PC-9 (cell line): Measurements from ENCODE around the gene MYO18A. TPM values are rescaled to one million over a fixed set of nuclear protein-coding genes. Genes with fewer than 3 reads are reported as not detected.

Source experiments
- BruUV-seq: library from RNA; stranded (reverse); fragments of 400-500 nt; replicated peaks from 2 replicates; lab custom pipeline; 2021; lab: Mats Ljungman, UMichigan
- CTCF ChIA-PET: fragments of 300-600 bp; sonication (Branson Sonifier 250); formaldehyde crosslinking; loops from one replicate; lab custom pipeline; 2022; ENCODE audit warnings: antibody characterized with exemption; lab: Charles Lee
- POLR2A ChIA-PET: fragments of 300-600 bp; sonication (Branson Sonifier 250); formaldehyde crosslinking; loops from one replicate; lab custom pipeline; 2022; ENCODE audit warnings: antibody characterized with exemption; ENCODE audit not compliant: unreplicated experiment; lab: Charles Lee
- DNase-seq, 2 experiments: peaks; one replicate each; pipeline versions ENCODE4 v3.0.0 to v3.0.0-alpha.2; 2015 to 2022; ENCODE audit warnings: mixed read lengths in 1 of 2
- H2AFZ ChIP-seq: fragments of 200-600 bp; sonication (generic); 2 replicates; pipeline ENCODE4 v1.8.1; 2017; ENCODE audit warnings: antibody characterized with exemption
- H3F3A ChIP-seq: fragments of 200-600 bp; sonication (generic); 2 replicates; pipeline ENCODE4 v1.8.1; 2017; ENCODE audit warnings: antibody characterized with exemption, mild to moderate bottlenecking, low read depth; ENCODE audit not compliant: insufficient read depth
- H3K27ac ChIP-seq: fragments of 200-600 bp; sonication (generic); 2 replicates; pipeline ENCODE4 v1.6.1; 2016; ENCODE audit warnings: mixed run types
- H3K27me3 ChIP-seq: fragments of 200-600 bp; sonication (generic); 2 replicates; pipeline ENCODE4 v1.6.1; 2016; ENCODE audit warnings: low read depth, mixed run types; ENCODE audit not compliant: insufficient read depth
- H3K36me3 ChIP-seq: fragments of 200-600 bp; sonication (generic); 2 replicates; pipeline ENCODE4 v1.6.1; 2016; ENCODE audit warnings: low read depth, mixed run types
- H3K4me1 ChIP-seq: fragments of 200-600 bp; sonication (generic); replicated peaks from 2 replicates; pipeline ENCODE4 v1.6.1; 2016; ENCODE audit warnings: mixed run types; ENCODE audit not compliant: insufficient read depth
- H3K4me2 ChIP-seq: fragments of 200-600 bp; sonication (generic); 2 replicates; pipeline ENCODE4 v1.6.1; 2017; ENCODE audit warnings: mixed run types
- H3K4me3 ChIP-seq: fragments of 200-600 bp; sonication (generic); 2 replicates; pipeline ENCODE4 v1.6.1; 2016; ENCODE audit warnings: mixed run types
- H3K79me2 ChIP-seq: fragments of 200-600 bp; sonication (generic); 2 replicates; pipeline ENCODE4 v1.6.1; 2017; ENCODE audit warnings: low read depth, mixed run types
- H3K9me2 ChIP-seq: fragments of 200-600 bp; sonication (generic); 2 replicates; pipeline ENCODE4 v1.8.1; 2017; ENCODE audit warnings: mild to moderate bottlenecking; ENCODE audit not compliant: insufficient read depth
- H3K9me3 ChIP-seq: fragments of 200-600 bp; sonication (generic); 2 replicates; pipeline ENCODE4 v1.8.1; 2016; ENCODE audit warnings: low read depth; ENCODE audit not compliant: insufficient read depth
- H4K20me1 ChIP-seq: fragments of 200-600 bp; sonication (generic); 2 replicates; pipeline ENCODE4 v1.8.1; 2017; ENCODE audit not compliant: insufficient read depth
- CTCF ChIP-seq: fragments of 200-600 bp; sonication (generic); conservative IDR thresholded peaks from 2 replicates; pipeline ENCODE4 v1.6.1; 2017; ENCODE audit warnings: mixed run types, antibody characterized with exemption, mild to moderate bottlenecking, moderate library complexity
- EZH2 ChIP-seq: fragments of 200-600 bp; sonication (generic); IDR thresholded peaks from 2 replicates; pipeline ENCODE4 v1.8.0; 2017; ENCODE audit warnings: antibody characterized with exemption, low read depth
- intact Hi-C: fragments of 100-400 bp; cut with micrococcal nuclease; formaldehyde crosslinking; loops from one replicate; pipeline ENCODE4 v1.10.0; 2022; ENCODE audit not compliant: unreplicated experiment
- total RNA-seq: library from RNA; stranded (reverse); gene quantifications from 2 replicates; pipeline ENCODE4 v1.2.3, GENCODE V29; 2021

The MYO18A gene
- total RNA-seq, 1 experiment from 2014 or later = 150 TPM

GRCh38 chr17:29048440-29049368 is 131.5 kb downstream of the MYO18A start:
- no peaks in the 10 kb centered on the region for H3K36me3 ChIP-seq
- intact Hi-C loops = no loop called here
- no peaks in the 10 kb centered on the region for H3K9me2 ChIP-seq
- H3K4me1 ChIP-seq = no peaks in the 10 kb centered on the region
- H3K27me3 ChIP-seq = peaks cover 11% of the 10 kb centered on the region; the same call in 1 of the 2 replicates
- no peak overlapping the region for H2AFZ ChIP-seq
- TF ChIP-seq EZH2 (no peak), CTCF (no peak)
- CTCF ChIA-PET = interaction anchor here (0.9 kb wide), 1 partner anchor 69 kb away, joined by 3 read pairs; no protein-coding TSS in a partner anchor
- H3F3A ChIP-seq = no peaks in the 10 kb centered on the region
- H3K9me3 ChIP-seq = no peaks in the 10 kb centered on the region
- no peak for DNase-seq
- BruUV-seq = no TSS peak
- no peak overlapping the region for H3K4me2 ChIP-seq
- no peaks in the 10 kb centered on the region for H3K79me2 ChIP-seq
- H3K4me3 ChIP-seq = no peak overlapping the region
- POLR2A ChIA-PET = interaction anchor here (0.7 kb wide), 1 partner anchor 500 kb away, joined by 3 read pairs; no protein-coding TSS in a partner anchor
- no peak overlapping the region for H3K27ac ChIP-seq
- H4K20me1 ChIP-seq = no peaks in the 10 kb centered on the region

GRCh38 chr17:29046473-29046839 is 133.7 kb downstream of the MYO18A start:
- no peaks in the 10 kb centered on the region for H3K4me1 ChIP-seq
- peaks cover 11% of the 10 kb centered on the region; the same call in 1 of the 2 replicates for H3K27me3 ChIP-seq
- H2AFZ ChIP-seq = no peak overlapping the region
- no peak for DNase-seq
- no peaks in the 10 kb centered on the region for H3K36me3 ChIP-seq
- POLR2A ChIA-PET = no interaction called here
- no peaks in the 10 kb centered on the region for H3K9me3 ChIP-seq
- H3K9me2 ChIP-seq = no peaks in the 10 kb centered on the region
- no peak overlapping the region for H3K27ac ChIP-seq
- H3K4me2 ChIP-seq = no peak overlapping the region
- no peak for TF ChIP-seq EZH2
- intact Hi-C loops = no loop called here
- no peaks in the 10 kb centered on the region for H3K79me2 ChIP-seq
- H4K20me1 ChIP-seq = no peaks in the 10 kb centered on the region
- BruUV-seq = no TSS peak
- no peaks in the 10 kb centered on the region for H3F3A ChIP-seq
- no peak overlapping the region for H3K4me3 ChIP-seq
- CTCF ChIA-PET = no interaction called here

GRCh38 chr17:29045734-29046472 is 134.3 kb downstream of the MYO18A start:
- no peak for TF ChIP-seq EZH2
- TF ChIP-seq CTCF = no peak
- CTCF ChIA-PET = no interaction called here
- H3K4me3 ChIP-seq = no peak overlapping the region
- no peaks in the 10 kb centered on the region for H3F3A ChIP-seq
- no TSS peak for BruUV-seq
- no peaks in the 10 kb centered on the region for H3K36me3 ChIP-seq
- H3K9me3 ChIP-seq = no peaks in the 10 kb centered on the region
- intact Hi-C loops = no loop called here
- no peaks in the 10 kb centered on the region for H3K9me2 ChIP-seq
- POLR2A ChIA-PET = no interaction called here
- H3K79me2 ChIP-seq = no peaks in the 10 kb centered on the region
- no peak overlapping the region for H3K27ac ChIP-seq
- H2AFZ ChIP-seq = no peak overlapping the region
- H3K27me3 ChIP-seq = peaks cover 11% of the 10 kb centered on the region; the same call in 1 of the 2 replicates
- no peaks in the 10 kb centered on the region for H3K4me1 ChIP-seq
- no peak for DNase-seq
- H3K4me2 ChIP-seq = no peak overlapping the region
- no peaks in the 10 kb centered on the region for H4K20me1 ChIP-seq
